ENCODE results near the gene SLX4IP.

The SLX4IP gene

DNA sequence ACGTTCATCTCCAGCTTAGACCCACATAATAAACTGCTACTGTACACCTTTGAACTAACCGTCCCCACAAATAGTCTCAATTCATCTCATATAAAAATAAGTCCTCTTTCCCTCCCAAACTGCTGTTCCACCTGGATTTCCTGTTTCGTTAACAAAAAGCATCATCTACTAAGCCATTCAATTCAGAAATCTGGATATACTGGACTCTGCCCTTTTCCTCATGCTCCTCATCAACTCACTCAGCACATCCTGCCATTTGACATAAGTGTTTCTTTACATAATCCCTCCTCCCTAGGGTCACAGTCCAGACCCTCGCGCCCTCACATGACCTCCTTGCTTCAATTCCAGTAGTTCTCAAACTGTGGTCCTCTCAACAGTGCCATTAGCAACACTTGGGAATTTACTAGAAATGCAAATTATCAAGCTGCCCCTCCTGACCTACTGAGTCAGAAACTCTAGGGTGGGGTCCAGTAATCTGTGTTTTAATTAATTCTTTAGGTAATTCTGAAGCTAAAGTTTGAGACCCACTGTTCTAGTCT lies 5.6 kb upstream of the SLX4IP start:
- no peak for DNase-seq

DNA sequence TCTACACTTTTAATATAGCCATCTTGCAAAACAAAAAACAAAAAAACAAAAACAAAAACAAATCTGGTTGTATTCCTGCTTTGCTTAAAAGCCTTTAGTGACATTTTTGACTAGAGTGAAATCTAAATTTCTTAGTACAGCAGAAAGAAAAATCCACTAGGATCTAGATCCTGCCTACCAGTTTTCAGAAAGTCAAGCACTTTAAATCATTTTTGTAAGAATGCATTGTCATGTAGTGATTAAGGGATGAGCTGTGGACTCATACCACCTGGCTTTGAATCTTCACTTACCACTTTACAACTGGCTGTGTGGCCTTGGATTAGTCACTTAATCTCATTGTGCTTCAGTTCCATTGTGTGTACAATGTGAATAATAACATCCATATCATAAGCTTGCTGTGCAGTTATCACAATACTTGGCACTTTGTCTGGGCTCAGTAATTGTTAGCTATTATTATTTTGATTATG lies 5.1 kb upstream of the SLX4IP start:
- no peak for DNase-seq

DNA sequence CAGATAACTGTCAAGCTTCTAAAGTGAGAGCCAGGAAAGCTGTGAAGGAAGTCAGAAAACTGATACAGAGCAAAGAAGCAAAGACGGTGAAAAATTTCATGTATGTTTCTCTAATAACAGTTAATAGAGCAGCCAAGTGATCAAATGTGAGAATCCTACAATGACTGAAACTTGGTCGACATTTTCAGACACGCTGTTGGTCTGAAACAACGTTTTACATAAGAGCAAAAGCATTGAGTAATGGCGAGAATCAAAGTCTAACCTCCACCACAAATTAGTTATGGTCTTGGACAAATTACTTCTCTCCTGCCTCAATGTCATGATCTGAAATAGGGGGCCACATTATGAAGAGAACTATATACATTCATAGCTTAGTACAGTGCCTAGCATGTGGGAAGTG lies 4.4 kb upstream of the SLX4IP start:
- no peak for DNase-seq

DNA sequence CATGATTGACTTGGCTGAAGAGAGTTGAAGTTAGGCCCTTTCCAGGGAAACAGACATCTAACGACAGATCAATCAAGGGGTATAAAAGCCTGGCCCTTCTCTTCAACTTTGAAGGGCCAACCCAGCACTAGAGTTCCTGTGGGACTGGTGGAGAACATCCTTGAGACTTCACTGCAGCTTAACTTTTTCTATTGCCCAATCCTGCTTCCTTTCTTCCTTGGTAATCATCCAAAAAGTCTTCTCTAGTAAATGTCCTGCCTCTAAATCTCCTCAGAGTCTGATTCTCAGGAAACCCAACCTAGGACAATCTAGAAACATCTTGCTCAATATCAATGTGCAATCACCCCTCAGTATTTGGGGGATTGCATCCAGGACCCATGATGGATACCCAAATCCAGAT lies 3.0 kb upstream of the SLX4IP start:
- no peak for DNase-seq

DNA sequence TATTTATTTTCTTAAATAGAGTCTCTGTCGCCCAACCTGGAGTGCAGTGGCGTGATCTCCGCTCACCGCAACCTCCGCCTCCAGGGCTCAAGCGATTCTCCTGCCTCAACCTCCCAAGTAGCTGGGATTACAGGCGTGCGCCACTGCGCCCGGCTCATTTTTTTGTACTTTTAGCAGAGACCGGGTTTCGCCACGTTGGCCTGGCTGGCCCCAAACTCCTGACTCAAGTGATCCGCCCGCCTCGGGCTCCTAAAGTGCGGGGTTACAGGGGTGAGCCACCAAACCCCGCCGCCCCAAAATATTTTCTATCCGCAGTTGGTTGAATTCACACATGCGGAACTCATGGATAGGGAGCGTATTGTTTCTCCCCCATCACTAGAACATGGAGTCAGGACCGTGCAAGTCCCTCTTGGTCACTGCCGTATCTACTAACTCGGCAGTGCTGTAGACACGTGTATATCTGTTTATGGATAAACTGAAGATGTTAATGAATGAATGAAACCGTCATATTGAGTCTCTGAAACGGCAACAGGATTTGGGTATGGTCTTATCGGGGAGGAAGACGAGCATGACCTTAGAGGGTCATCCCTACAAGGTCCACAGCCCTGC lies 2.0 kb upstream of the SLX4IP start:
- no peak for DNase-seq

DNA sequence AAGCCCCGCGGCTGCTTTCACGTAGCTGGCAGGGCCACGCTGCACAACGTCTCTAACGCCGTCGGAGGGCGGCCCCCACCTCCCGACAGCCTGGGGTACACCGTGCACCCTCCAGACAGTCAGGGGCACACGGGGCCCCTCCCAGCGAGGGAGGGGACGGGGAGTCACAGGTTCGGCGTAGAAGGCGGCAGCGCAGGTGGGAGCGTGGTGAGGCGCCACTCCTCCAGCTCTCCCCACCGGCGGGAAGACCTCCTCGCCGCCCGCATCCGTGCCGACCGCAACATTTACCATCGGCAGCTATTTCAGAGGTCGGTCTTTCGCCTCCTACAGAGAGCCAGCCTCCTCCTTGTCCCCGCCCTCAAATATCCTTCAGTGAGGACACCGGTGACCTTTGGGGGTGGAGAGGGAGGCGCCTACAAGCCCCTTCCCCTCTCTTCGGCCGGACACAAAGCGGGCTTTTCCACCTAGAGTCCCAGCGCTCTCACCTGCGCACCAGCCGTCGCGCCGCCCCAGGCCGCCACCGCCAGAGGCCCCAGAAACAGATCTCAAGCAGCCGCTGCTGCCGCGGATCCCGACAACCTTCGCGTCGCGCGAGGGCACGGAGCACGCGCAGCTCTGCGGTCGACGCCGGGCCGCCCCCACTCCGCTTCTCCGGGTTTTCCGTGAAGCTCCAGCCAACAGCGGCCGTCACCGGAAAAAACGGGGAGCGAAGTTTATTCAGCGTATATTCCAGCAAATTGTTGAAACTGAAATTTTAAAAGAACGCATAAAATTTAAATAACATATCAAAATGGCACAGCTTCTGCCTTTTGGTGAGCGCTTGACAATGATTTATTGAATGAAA lies 1.3 kb upstream of the SLX4IP start, which contains the start of gene MKKS:
Gene MKKS, minus strand, starts transcription at position 600 of the 844 bp plus-strand sequence. CDS start 20,708 bp downstream, outside the sequence.
- peak; percentile 80 for DNase-seq

DNA sequence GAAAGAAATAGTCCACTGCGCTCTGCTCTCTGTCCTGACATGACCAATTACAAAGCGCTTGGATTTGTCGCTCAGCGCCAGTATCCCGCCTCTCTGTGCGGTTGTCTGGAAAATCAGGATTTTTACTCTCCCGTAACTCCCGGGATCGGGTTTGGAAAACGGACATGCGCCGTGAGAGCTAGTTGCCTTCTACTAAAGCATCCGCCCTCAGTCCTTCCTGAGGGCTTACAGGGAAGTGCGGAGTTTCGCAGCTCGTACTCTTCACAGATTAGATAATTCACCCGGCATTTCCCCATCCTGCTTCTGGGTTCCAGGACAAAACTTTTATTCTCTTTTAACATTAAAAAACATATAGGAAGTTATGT lies 656 bp upstream of the SLX4IP start:
- DNase-seq, result peak; percentile 95

DNA sequence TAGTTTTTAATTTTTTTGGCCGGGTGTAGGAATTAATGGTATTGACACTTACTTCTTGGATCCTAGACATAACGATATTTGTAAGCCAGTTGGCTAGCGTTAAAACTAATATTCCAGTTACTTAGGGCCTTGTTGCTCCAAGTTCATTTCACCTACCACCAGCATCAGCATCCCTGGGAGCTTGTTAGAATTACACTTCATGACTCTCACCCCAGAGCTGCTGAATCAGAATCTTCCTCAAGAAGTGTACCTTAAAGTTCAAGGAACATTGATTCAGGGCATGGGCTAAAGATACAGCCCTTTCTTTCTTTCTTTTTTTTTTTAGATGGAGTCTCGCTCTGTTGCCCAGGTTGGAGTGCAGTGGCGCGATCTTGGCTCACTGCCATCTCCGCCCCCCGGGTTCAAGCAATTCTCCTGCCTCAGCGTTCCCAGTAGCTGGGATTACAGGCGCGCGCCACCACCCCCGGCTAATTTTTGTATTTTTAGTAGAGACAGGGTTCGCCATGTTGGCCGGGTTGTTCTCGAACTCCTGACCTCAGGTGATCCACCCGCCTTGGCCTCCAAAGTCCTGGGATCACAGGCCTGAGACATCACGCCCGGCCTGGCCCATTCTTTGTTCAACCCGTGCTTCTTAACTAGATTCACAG lies 1.1 kb downstream of the SLX4IP start:
- DNase-seq, result no peak

DNA sequence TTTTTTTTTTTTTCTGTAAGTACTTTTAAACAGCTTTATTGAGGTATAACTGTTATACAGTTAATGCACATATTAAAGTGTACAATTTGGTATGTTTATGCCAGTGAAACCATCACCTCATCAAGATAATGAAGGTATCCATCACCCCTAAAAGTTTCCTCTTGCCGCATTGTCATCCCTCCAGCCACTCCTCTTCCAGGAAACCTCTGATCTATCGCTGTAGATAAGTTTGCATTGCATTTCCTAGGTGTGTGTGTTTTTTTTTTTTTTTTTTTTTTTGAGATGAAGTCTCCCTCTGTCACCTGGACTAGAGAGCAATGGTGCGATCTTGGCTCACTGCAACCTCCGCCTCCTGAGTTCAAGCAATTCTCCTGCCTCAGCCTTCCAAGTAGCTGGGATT lies 3.1 kb downstream of the SLX4IP start:
- DNase-seq, result no peak

DNA sequence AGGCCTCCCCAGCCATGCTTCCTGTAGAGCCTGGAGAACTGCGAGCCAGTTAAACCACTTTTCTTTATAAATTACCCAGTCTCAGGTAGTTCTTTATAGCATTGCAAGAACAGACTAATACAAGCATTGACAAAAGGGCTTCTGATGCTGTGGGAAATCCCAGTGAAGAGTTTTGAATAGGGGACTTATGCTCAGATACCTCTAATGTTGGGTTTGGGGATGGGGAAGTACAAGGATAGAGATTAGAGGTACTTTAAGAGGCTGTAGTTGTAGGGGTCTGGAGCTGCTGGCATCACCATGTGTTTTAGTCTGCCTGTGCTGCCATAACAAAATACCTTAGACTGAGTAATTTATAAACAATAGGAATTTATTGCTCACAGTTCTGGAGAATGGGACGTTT lies 8.8 kb downstream of the SLX4IP start:
- DNase-seq, result no peak

DNA sequence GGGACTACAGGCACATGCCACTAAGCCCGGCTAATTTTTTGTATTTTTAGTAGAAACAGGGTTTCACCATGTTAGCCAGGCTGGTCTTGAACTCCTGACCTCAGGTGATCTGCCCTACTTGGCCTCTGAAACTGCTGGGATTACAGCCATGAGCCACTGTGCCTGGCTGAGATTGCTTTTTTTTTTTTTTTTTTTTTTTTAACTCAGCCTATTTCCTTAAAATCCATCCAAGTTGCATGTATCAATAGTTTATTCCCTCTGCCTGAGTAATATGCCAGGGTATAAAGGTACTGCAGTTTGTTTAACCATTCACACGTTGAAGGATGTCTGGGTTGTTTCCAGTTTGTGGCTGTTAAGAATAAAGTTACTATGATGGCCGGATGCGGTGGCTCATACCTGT lies 10.7 kb downstream of the SLX4IP start:
- DNase-seq, result no peak

DNA sequence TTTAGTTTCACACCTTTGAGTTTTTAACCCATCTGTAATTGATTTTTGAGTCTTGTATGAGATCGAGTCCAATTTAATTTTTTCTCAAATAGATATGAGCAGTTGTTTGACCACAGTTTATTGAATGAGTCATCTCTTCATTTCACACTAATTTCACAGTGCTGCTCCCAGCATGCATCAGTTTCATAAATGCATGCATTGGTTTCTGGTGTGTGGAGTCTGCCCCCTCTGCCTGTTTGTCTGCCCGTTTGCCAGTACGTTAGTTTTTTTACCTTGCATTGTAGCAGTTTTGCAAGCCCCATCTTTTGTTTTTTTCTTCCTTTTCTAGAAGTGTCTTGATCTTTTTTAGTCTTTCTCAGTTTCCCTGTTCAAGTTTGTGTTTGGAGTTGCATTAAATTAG lies 11.9 kb downstream of the SLX4IP start:
- DNase-seq, result peak; percentile 35

DNA sequence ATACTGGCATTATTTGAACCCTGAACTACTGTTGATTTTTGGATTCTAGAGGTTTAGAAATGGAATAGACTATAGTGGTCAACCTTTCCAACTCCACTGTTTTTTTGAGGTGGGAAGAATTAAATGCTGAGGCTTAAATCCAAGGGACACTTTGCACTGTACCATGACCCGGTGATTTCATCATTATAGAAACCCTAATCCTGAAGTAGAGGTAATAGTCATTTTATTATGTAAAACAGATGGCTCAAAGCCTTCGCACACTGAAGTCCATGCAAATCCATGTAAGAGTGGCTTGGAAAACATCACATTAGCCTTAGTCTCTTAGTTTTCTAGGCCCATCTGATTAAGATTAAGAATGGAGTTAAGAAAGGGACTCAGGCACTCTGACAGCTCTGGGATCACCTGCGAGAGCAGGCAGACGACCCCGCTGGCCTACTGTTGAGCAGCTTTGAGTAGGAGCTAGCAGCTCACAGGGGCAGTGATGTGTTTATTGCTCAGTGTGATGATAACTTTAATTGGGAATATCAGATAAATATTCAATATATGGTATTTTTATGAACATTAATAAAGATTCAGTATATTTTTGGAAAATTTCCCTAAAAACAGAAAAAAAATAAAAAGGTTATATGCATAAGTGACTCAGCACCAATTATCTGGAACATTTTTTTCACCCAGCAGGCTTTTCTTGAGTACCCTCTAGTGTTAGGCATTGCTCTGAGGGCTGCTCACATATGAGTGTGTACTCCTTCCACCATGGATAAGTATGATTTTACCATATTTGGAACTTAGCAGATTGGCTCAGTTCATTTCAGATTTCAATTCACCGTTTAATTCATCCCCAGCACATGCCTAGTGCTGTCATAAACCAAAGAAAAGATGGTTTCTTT lies 13.4 kb downstream of the SLX4IP start:
- DNase-seq, result peak; percentile 6

DNA sequence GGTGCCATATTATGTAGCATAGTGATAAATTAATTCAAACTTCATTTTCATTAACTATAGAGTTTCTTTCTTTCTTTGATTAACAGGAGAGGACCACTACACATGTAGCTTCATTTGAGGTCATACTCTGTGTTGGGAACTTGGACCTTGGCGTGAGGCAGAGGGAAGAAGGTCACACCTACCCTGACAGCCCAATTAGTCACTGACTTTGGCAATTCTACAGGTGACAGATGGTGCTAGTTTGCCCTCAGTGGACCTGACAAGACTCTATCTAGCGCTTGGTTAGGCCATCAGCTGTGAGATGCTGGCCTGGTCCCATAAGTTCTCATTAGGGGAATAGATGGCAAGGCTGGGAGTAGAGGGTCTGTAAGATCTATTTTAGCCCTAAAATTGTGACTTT lies 14.2 kb downstream of the SLX4IP start:
- no peak for DNase-seq

DNA sequence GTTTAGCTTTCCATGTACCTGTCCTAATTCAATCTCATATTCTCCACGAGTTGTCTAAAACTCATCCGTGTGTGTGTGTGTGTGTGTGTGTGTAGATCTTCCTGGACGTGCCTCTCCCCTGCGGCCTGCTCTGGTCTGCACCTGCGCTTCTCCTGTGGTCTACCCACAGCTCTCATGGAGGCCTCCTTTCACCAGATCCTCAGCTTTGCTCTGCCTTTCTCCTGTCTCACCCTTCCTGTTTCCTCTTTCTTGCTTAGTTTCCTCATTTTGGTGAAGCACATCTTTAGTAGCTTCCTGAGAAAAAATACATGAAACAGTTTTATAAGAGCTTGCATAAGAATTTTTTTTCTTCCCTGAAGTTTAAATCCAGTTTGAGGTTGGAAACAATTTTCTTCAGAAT lies 18.1 kb downstream of the SLX4IP start:
- no peak for DNase-seq

DNA sequence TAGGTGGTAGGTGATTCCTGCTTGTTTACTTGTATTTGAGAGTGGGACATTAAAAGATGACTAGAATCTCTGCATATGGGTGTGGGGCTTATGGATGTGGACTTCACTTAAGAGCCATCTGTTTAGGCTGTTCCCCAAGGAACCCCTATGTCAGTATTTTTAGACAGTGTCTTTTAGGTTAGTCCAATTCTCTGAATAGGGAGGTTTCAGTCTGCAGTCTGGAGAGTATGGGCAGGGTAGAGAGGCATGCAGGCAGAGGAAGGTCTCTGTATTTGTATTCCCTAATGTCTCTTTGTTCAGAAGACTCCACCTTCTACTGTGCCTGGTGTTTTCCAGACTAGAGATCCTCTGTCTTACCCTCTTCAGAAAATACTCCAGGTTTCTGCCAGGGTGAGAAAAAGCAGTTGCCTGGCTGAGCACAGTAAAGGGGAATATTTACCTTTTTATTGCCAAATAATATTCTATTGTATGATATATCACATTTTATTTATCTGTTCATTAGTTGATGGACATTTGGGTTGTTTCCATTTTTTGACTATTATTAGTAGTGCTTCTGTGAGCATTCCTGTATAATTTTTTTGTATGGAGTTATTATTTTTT lies 19.1 kb downstream of the SLX4IP start:
- DNase-seq, result no peak

DNA sequence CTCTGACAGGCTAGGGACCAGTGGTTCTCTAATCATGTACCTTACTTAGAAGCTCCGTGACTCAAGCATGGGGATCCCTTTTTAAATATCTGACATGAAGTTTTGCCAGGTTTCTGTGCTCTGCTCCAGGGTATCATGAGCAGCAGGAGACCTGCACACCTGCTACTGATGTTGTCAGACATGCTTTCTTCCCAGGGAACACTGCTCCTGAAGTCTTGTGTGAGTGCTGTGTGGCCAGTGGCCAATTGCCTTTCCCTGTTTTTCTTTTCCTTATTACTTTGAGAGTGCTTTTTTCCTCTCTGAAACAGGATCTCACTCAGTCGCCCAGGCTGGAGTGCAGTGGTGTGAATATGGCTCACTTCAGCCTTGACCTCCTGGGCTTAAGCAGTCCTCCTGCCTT lies 26.4 kb downstream of the SLX4IP start:
- DNase-seq, result no peak

DNA sequence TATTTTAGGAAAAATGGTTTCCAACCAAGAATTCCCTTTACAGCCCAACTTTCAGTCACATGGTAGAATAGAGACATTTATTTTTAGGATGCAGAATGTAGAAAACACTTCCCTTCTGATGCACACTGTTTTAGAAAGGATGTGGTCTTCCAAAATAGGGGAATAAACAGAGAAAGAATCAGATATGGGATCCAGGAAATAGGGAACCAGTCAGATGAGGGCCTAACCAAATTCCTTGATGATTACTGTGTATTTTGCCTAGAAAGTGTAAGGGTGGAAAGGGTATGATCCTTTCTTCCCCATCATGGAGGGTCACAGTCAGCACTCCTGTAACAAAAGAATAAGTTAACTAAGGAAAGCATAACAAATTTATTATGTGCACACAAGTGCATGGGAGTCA lies 27.4 kb downstream of the SLX4IP start:
- DNase-seq, result no peak

DNA sequence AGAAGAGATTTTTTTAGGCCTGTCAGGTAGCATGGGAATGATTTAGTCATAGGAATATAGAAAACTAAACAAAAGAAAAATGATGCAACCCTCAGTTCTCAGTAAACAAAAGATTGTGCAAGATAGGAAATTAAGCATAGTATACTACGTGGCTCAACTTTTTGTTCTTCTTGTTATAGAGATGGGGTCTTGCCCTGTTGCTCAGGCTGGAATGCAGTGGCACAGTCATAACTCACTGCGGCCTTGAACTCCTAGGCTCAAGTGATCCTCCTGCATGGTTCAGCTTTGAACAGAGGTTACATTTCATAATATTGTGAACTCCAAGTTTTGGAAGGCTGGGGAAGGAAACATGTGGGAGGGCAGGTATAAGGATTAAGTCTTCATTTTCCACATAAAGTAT lies 28.5 kb downstream of the SLX4IP start:
- no peak for DNase-seq

DNA sequence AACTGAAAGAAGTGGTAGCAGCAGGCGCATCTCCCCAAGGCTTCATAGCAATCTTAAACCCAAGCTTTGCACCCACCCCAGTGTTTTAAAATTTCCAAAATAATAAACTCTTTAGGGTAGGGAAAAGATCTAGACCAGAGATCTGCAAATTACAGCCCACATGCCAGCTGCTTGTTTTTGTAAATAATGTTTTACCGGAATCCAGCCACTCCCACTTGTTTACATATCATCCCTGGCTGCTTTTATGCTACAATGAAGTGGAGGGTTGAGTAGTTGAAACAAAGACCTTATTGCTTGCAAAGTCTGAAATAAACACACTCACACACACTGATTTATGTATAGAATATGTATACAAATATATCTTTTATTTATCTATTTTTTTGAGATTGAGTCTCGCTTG lies 30.0 kb downstream of the SLX4IP start:
- DNase-seq, result no peak

DNA sequence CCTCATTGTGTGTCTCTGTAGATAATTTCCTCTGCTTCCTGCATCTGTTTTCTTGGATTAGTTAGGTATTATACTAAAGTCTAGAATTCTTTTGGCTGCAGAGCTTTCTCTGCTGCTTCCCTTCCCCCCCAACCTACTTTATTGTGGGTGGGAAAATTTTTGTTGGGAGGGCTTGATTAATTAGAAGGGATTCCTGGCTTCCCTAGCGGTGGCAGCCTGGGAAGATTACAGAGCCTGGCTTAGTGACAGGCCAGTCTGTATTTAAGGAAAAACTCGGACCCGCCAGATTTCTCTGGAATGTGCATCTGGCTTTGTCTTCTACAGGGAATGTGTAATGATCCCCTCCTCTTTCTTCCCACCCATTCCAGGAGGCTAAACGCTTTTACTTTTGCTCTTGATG lies 31.2 kb downstream of the SLX4IP start:
- DNase-seq, result no peak

DNA sequence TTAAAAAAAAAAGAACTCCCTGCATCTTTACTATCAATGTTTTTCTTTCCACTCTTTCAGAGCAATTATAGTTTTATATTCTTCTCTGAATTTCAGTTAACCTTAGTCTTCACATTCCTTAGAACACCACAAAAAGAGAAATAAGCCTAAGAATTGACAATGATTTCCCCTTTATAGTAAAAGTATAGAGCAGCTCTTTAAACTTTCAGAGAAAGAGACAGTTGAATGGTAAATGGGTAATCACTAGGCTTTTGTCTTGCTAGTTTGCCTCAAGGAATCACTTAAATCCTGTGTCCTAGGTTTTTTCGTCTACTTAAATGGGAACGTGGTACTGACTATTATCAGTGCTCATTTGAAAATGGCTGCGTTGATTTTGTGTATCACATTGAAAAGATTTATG lies 31.8 kb downstream of the SLX4IP start:
- DNase-seq, result no peak

All from amniotic stem cell (primary cell).